Measurements from ENCODE around the gene CABCOCO1.

DNA sequence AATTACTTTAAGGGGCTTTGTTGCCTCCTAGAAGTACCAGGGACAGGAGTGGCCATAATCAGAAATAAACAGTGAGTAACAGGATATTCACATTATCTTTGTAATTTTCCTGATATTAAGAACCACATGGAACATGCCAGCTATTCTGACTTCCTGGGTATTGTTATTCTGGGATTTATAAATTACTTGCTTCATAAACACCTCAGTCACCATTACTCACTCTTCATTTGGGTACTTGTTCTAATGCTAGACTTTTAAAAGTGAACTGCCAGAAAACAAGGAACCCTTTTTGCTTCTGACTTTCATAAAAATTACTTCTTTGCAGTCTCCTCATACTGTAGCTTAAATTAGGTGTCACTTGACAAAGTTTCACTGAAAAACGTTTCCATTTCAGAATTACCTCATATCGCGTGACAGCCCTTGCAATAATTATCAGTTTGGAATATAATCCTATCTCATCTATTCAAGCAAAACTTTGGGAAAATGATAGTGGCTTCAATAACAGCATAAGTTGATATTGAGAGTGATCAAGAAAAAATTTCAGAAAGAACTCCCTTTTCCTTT is 29.8 kb downstream of the CABCOCO1 start:
- TF ChIP-seq, protein P1, sequence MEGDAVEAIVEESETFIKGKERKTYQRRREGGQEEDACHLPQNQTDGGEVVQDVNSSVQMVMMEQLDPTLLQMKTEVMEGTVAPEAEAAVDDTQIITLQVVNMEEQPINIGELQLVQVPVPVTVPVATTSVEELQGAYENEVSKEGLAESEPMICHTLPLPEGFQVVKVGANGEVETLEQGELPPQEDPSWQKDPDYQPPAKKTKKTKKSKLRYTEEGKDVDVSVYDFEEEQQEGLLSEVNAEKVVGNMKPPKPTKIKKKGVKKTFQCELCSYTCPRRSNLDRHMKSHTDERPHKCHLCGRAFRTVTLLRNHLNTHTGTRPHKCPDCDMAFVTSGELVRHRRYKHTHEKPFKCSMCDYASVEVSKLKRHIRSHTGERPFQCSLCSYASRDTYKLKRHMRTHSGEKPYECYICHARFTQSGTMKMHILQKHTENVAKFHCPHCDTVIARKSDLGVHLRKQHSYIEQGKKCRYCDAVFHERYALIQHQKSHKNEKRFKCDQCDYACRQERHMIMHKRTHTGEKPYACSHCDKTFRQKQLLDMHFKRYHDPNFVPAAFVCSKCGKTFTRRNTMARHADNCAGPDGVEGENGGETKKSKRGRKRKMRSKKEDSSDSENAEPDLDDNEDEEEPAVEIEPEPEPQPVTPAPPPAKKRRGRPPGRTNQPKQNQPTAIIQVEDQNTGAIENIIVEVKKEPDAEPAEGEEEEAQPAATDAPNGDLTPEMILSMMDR (IDR thresholded peaks at IDR 0.05) = no peak
- TF ChIP-seq POLR2AphosphoS5 (IDR thresholded peaks at IDR 0.05) (no peak), POLR2A (IDR thresholded peaks at IDR 0.05) (no peak), EP300 (IDR thresholded peaks at IDR 0.05) (no peak)
